ENCODE results near the gene SLITRK4.

GRCh38 chrX:143615851-143616250, 20.1 kb downstream of the SLITRK4 start:
- TF ChIP-seq PATZ1 (CRISPR knock-in tag; IDR thresholded peaks at IDR 0.05; ENCODE audit: borderline replicate concordance) = no peak
- no peak for TF ChIP-seq ZFP30 (CRISPR knock-in tag; IDR thresholded peaks at IDR 0.05)
- no peak for TF ChIP-seq RARB (CRISPR knock-in tag; IDR thresholded peaks at IDR 0.05)

Measured in SK-N-SH treated with all-trans-retinoic acid at 6 μM for 48 hours (cell line).